ENCODE results near the gene MS4A3. TPM values are rescaled to one million over a fixed set of nuclear protein-coding genes. Genes with fewer than 3 reads are reported as not detected.

Gene MS4A3
- total RNA-seq, 3 donors from 2014 or later = not detected

- H3K9me3 ChIP-seq = no peaks in the 10 kb centered on the region
- ATAC-seq = no peak
- no peak for DNase-seq
- H3K4me3 ChIP-seq = no peak overlapping the region
- intact Hi-C loops (cut with DNase I, micrococcal nuclease) = no loop called here
- H3K36me3 ChIP-seq (ENCODE audit: low read depth) = no peaks in the 10 kb centered on the region
- no peaks in the 10 kb centered on the region for H3K4me1 ChIP-seq (ENCODE audit: low read depth)
- TF ChIP-seq CTCF (IDR thresholded peaks at IDR 0.05) = no peak
Observed at GRCh38 chr11:60085909-60086308, 29.4 kb downstream of the MS4A3 start.

GRCh38 chr11:60087239-60087638 lies 30.8 kb downstream of the MS4A3 start:
- DNase-seq (no peak), ATAC-seq (no peak)
- Histone ChIP-seq H3K9me3 (no peaks in the 10 kb centered on the region), H3K4me3 (no peak overlapping the region), H3K36me3 (ENCODE audit: low read depth) (no peaks in the 10 kb centered on the region), H3K4me1 (ENCODE audit: low read depth) (no peaks in the 10 kb centered on the region)
- intact Hi-C loops (cut with DNase I, micrococcal nuclease) = no loop called here
- TF ChIP-seq CTCF (IDR thresholded peaks at IDR 0.05) = no peak

GRCh38 chr11:60088364-60088763 lies 31.9 kb downstream of the MS4A3 start, which contains the start of gene MS4A2:
TSS of gene MS4A2 (plus strand) at chr11:60088664. CDS start at chr11:60088766, 102 bp downstream.
- Histone ChIP-seq H3K4me1 (ENCODE audit: low read depth) (no peaks in the 10 kb centered on the region), H3K4me3 (no peak within 1 kb of the TSS), H3K36me3 (ENCODE audit: low read depth) (no peaks in the 10 kb centered on the region), H3K9me3 (no peaks in the 10 kb centered on the region)
- DNase-seq (no peak), ATAC-seq (no peak)
- no peak for TF ChIP-seq CTCF (IDR thresholded peaks at IDR 0.05)
- intact Hi-C loops (cut with DNase I, micrococcal nuclease) = no loop called here

- no peaks in the 10 kb centered on the region for H3K4me1 ChIP-seq (ENCODE audit: low read depth)
- no peak overlapping the region for H3K4me3 ChIP-seq
- H3K36me3 ChIP-seq (ENCODE audit: low read depth) = no peaks in the 10 kb centered on the region
- intact Hi-C loops (cut with DNase I, micrococcal nuclease) = no loop called here
- no peak for ATAC-seq
- no peak for TF ChIP-seq CTCF (IDR thresholded peaks at IDR 0.05)
- no peaks in the 10 kb centered on the region for H3K9me3 ChIP-seq
- DNase-seq = no peak
Observed at GRCh38 chr11:60095477-60096120, 39.1 kb downstream of the MS4A3 start.

GRCh38 chr11:60097189-60097588 lies 40.7 kb downstream of the MS4A3 start:
- Histone ChIP-seq H3K36me3 (ENCODE audit: low read depth) (no peaks in the 10 kb centered on the region), H3K4me1 (ENCODE audit: low read depth) (no peaks in the 10 kb centered on the region), H3K4me3 (no peak overlapping the region), H3K9me3 (no peaks in the 10 kb centered on the region)
- intact Hi-C loops (cut with DNase I, micrococcal nuclease) = no loop called here
- TF ChIP-seq CTCF (IDR thresholded peaks at IDR 0.05) = no peak
- no peak for ATAC-seq
- DNase-seq = no peak

GRCh38 chr11:60098508-60098907 lies 42.0 kb downstream of the MS4A3 start:
- H3K4me3 ChIP-seq = no peak overlapping the region
- no peaks in the 10 kb centered on the region for H3K36me3 ChIP-seq (ENCODE audit: low read depth)
- TF ChIP-seq CTCF (IDR thresholded peaks at IDR 0.05) = no peak
- no peaks in the 10 kb centered on the region for H3K4me1 ChIP-seq (ENCODE audit: low read depth)
- DNase-seq (no peak), ATAC-seq (peak; percentile 83)
- intact Hi-C loops (cut with DNase I, micrococcal nuclease) = no loop called here
- H3K9me3 ChIP-seq = no peaks in the 10 kb centered on the region

Measured in mucosa of descending colon (tissue), 3 donors.